ENCODE data around the gene GFM2.

GRCh38 chr5:74686962-74687751 is 79.8 kb downstream of the GFM2 start:
- TF ChIP-seq EZH2 (IDR thresholded peaks at IDR 0.05; ENCODE audit: low read length, missing control alignments) (no peak), CTCF (conservative IDR thresholded peaks at IDR 0.05 in 1 of 2, IDR thresholded peaks at IDR 0.05 in 1 of 2; ENCODE audit: low read depth in 1 of 2, low read length in 2 of 2) (no peak)
